NCI-H460 (cell line): ENCODE measurements around the gene MAP3K15. TPM values are rescaled to one million over a fixed set of nuclear protein-coding genes. Genes with fewer than 3 reads are reported as not detected.
"Not testable (repeated sequence)": the region's sequence is repeated elsewhere in the genome, so short reads cannot be mapped to it uniquely, and the experiment has no call there.

Experiments used
- DNase-seq: peaks from one replicate; pipeline ENCODE4 v3.0.0-alpha.2; 2016; ENCODE audit warnings: low read depth; ENCODE audit errors: extremely low read depth
- total RNA-seq: library from RNA; depleted of rRNA; stranded (reverse); fragments of >200 nt; shearing (Covaris generic); gene quantifications from 2 replicates; pipeline ENCODE4 v1.2.3, GENCODE V29; 2014

MAP3K15 gene
- total RNA-seq, 1 experiment from 2014 or later = 2.6 TPM

GRCh38 chrX:19541196-19541595 is 25.9 kb upstream of the MAP3K15 start:
- DNase-seq = no peak

GRCh38 chrX:19540076-19540475 is 24.8 kb upstream of the MAP3K15 start:
- no peak for DNase-seq

- no peak for DNase-seq
These were observed 24.4 kb upstream of the MAP3K15 start for GRCh38 chrX:19539665-19540064.

- no peak for DNase-seq
These were observed 20.2 kb upstream of the MAP3K15 start for GRCh38 chrX:19535476-19535875.

GRCh38 chrX:19532709-19533108 is 17.4 kb upstream of the MAP3K15 start:
- DNase-seq = no peak

- no peak for DNase-seq
These were observed 2.7 kb upstream of the MAP3K15 start for GRCh38 chrX:19517965-19518364.

GRCh38 chrX:19515615-19516105 is 352 bp upstream of the MAP3K15 start:
- no peak for DNase-seq

GRCh38 chrX:19513383-19513782 is 1.9 kb downstream of the MAP3K15 start:
- no peak for DNase-seq

- no peak for DNase-seq
These were observed 2.3 kb downstream of the MAP3K15 start for GRCh38 chrX:19512961-19513360.

GRCh38 chrX:19512359-19512758 is 2.9 kb downstream of the MAP3K15 start:
- no peak for DNase-seq

GRCh38 chrX:19511796-19512195 is 3.5 kb downstream of the MAP3K15 start:
- not testable (repeated sequence) for DNase-seq

GRCh38 chrX:19496711-19497110 is 18.6 kb downstream of the MAP3K15 start:
- DNase-seq = no peak

GRCh38 chrX:19487520-19488200 is 27.6 kb downstream of the MAP3K15 start:
- no peak for DNase-seq

GRCh38 chrX:19479458-19479857 is 35.9 kb downstream of the MAP3K15 start:
- no peak for DNase-seq

GRCh38 chrX:19468383-19468782 is 46.9 kb downstream of the MAP3K15 start:
- DNase-seq = not testable (repeated sequence)

GRCh38 chrX:19462879-19463278 is 52.4 kb downstream of the MAP3K15 start:
- no peak for DNase-seq

GRCh38 chrX:19462231-19462630 is 53.1 kb downstream of the MAP3K15 start:
- no peak for DNase-seq

- no peak for DNase-seq
These were observed 57.6 kb downstream of the MAP3K15 start for GRCh38 chrX:19457662-19458061.

- no peak for DNase-seq
These were observed 67.2 kb downstream of the MAP3K15 start for GRCh38 chrX:19448077-19448476.

- no peak for DNase-seq
These were observed 68.9 kb downstream of the MAP3K15 start for GRCh38 chrX:19446397-19446796.

- DNase-seq = not testable (repeated sequence)
These were observed 69.5 kb downstream of the MAP3K15 start for GRCh38 chrX:19445772-19446171.

GRCh38 chrX:19443869-19444526 is 71.3 kb downstream of the MAP3K15 start:
- no peak for DNase-seq
